ENCODE results near the gene ARFGAP1. TPM values are rescaled to one million over a fixed set of nuclear protein-coding genes. Genes with fewer than 3 reads are reported as not detected.

Gene ARFGAP1
- total RNA-seq, 1 experiment from 2014 or later, result 49.2 TPM

- Histone ChIP-seq H3K36me3 (ENCODE audit: insufficient read depth, low read length) (no peaks in the 10 kb centered on the region), H3K4me1 (ENCODE audit: low read length) (no peaks in the 10 kb centered on the region)
Observed at GRCh38 chr20:63281742-63282665, 9.4 kb downstream of the ARFGAP1 start.

GRCh38 chr20:63282946-63283345 lies 10.3 kb downstream of the ARFGAP1 start:
- Histone ChIP-seq H3K4me2 (ENCODE audit: low read depth, low read length, poor library complexity, severe bottlenecking) (no peak overlapping the region), H3K9me3 (ENCODE audit: low read length) (no peaks in the 10 kb centered on the region), H3K36me3 (ENCODE audit: insufficient read depth, low read length) (no peaks in the 10 kb centered on the region), H3K4me3 (ENCODE audit: low read length) (no peak overlapping the region), H3K4me1 (ENCODE audit: low read length) (no peaks in the 10 kb centered on the region), H3K9me2 (replicated peaks; ENCODE audit: insufficient read depth, low read length) (no peaks in the 10 kb centered on the region), H3K79me2 (ENCODE audit: low read length) (no peaks in the 10 kb centered on the region), H3K27ac (ENCODE audit: low read length) (no peak overlapping the region), H3K27me3 (ENCODE audit: low read length) (no peaks in the 10 kb centered on the region), H2AFZ (ENCODE audit: low read length) (no peak overlapping the region), H4K20me1 (ENCODE audit: insufficient read depth, low read depth, low read length) (no peaks in the 10 kb centered on the region), H3K9ac (ENCODE audit: low read length) (no peak overlapping the region)
- no peak for DNase-seq

More at GRCh38 chr20:63281742-63282665, 9.4 kb downstream of the ARFGAP1 start:
- H3K4me2 ChIP-seq (ENCODE audit: low read depth, low read length, poor library complexity, severe bottlenecking), result no peak overlapping the region
- no peak overlapping the region for H2AFZ ChIP-seq (ENCODE audit: low read length)
- H3K9me3 ChIP-seq (ENCODE audit: low read length), result no peaks in the 10 kb centered on the region
- H4K20me1 ChIP-seq (ENCODE audit: insufficient read depth, low read depth, low read length), result no peaks in the 10 kb centered on the region
- DNase-seq, result no peak
- no peaks in the 10 kb centered on the region for H3K27me3 ChIP-seq (ENCODE audit: low read length)
- no peaks in the 10 kb centered on the region for H3K79me2 ChIP-seq (ENCODE audit: low read length)
- no peaks in the 10 kb centered on the region for H3K9me2 ChIP-seq (replicated peaks; ENCODE audit: insufficient read depth, low read length)
- H3K27ac ChIP-seq (ENCODE audit: low read length), result no peak overlapping the region
- H3K4me3 ChIP-seq (ENCODE audit: low read length), result no peak overlapping the region
- H3K9ac ChIP-seq (ENCODE audit: low read length), result no peak overlapping the region

- H3K36me3 ChIP-seq (ENCODE audit: insufficient read depth, low read length), result no peaks in the 10 kb centered on the region
Observed at GRCh38 chr20:63283397-63284082, 10.9 kb downstream of the ARFGAP1 start.

GRCh38 chr20:63284083-63284440 lies 11.4 kb downstream of the ARFGAP1 start:
- Histone ChIP-seq H2AFZ (ENCODE audit: low read length) (no peak overlapping the region), H3K4me2 (ENCODE audit: low read depth, low read length, poor library complexity, severe bottlenecking) (no peak overlapping the region), H3K9me2 (replicated peaks; ENCODE audit: insufficient read depth, low read length) (no peaks in the 10 kb centered on the region), H3K27me3 (ENCODE audit: low read length) (no peaks in the 10 kb centered on the region), H3K4me1 (ENCODE audit: low read length) (no peaks in the 10 kb centered on the region), H4K20me1 (ENCODE audit: insufficient read depth, low read depth, low read length) (no peaks in the 10 kb centered on the region; the same call in 1 of the 2 replicates), H3K9me3 (ENCODE audit: low read length) (no peaks in the 10 kb centered on the region), H3K36me3 (ENCODE audit: insufficient read depth, low read length) (no peaks in the 10 kb centered on the region), H3K9ac (ENCODE audit: low read length) (no peak overlapping the region), H3K27ac (ENCODE audit: low read length) (no peak overlapping the region), H3K4me3 (ENCODE audit: low read length) (no peak overlapping the region), H3K79me2 (ENCODE audit: low read length) (no peaks in the 10 kb centered on the region)
- no peak for DNase-seq

More at GRCh38 chr20:63283397-63284082, 10.9 kb downstream of the ARFGAP1 start:
- DNase-seq, result no peak
- Histone ChIP-seq H3K9me3 (ENCODE audit: low read length) (no peaks in the 10 kb centered on the region), H4K20me1 (ENCODE audit: insufficient read depth, low read depth, low read length) (no peaks in the 10 kb centered on the region), H3K9me2 (replicated peaks; ENCODE audit: insufficient read depth, low read length) (no peaks in the 10 kb centered on the region), H2AFZ (ENCODE audit: low read length) (no peak overlapping the region), H3K4me3 (ENCODE audit: low read length) (no peak overlapping the region), H3K27ac (ENCODE audit: low read length) (no peak overlapping the region), H3K79me2 (ENCODE audit: low read length) (no peaks in the 10 kb centered on the region), H3K27me3 (ENCODE audit: low read length) (no peaks in the 10 kb centered on the region), H3K4me1 (ENCODE audit: low read length) (no peaks in the 10 kb centered on the region), H3K4me2 (ENCODE audit: low read depth, low read length, poor library complexity, severe bottlenecking) (no peak overlapping the region), H3K9ac (ENCODE audit: low read length) (no peak overlapping the region)

- Histone ChIP-seq H3K4me3 (ENCODE audit: low read length) (no peak overlapping the region), H4K20me1 (ENCODE audit: insufficient read depth, low read depth, low read length) (no peaks in the 10 kb centered on the region; the same call in 1 of the 2 replicates), H3K27me3 (ENCODE audit: low read length) (no peaks in the 10 kb centered on the region), H3K9me3 (ENCODE audit: low read length) (no peaks in the 10 kb centered on the region), H3K9ac (ENCODE audit: low read length) (no peak overlapping the region), H3K36me3 (ENCODE audit: insufficient read depth, low read length) (no peaks in the 10 kb centered on the region), H3K79me2 (ENCODE audit: low read length) (no peaks in the 10 kb centered on the region), H2AFZ (ENCODE audit: low read length) (no peak overlapping the region), H3K9me2 (replicated peaks; ENCODE audit: insufficient read depth, low read length) (no peaks in the 10 kb centered on the region), H3K4me2 (ENCODE audit: low read depth, low read length, poor library complexity, severe bottlenecking) (no peak overlapping the region), H3K27ac (ENCODE audit: low read length) (no peak overlapping the region), H3K4me1 (ENCODE audit: low read length) (no peaks in the 10 kb centered on the region)
- no peak for DNase-seq
Observed at GRCh38 chr20:63284544-63284949, 11.9 kb downstream of the ARFGAP1 start.

- no peak overlapping the region for H3K4me2 ChIP-seq (ENCODE audit: low read depth, low read length, poor library complexity, severe bottlenecking)
- H3K9me2 ChIP-seq (replicated peaks; ENCODE audit: insufficient read depth, low read length), result no peaks in the 10 kb centered on the region
- no peaks in the 10 kb centered on the region for H3K9me3 ChIP-seq (ENCODE audit: low read length)
- H3K36me3 ChIP-seq (ENCODE audit: insufficient read depth, low read length), result no peaks in the 10 kb centered on the region
- no peak overlapping the region for H3K27ac ChIP-seq (ENCODE audit: low read length)
- no peaks in the 10 kb centered on the region for H3K27me3 ChIP-seq (ENCODE audit: low read length)
- H2AFZ ChIP-seq (ENCODE audit: low read length), result no peak overlapping the region
- H3K9ac ChIP-seq (ENCODE audit: low read length), result no peak overlapping the region
- no peak overlapping the region for H3K4me3 ChIP-seq (ENCODE audit: low read length)
- no peak for DNase-seq
- no peaks in the 10 kb centered on the region for H3K4me1 ChIP-seq (ENCODE audit: low read length)
- no peaks in the 10 kb centered on the region for H3K79me2 ChIP-seq (ENCODE audit: low read length)
- H4K20me1 ChIP-seq (ENCODE audit: insufficient read depth, low read depth, low read length), result no peaks in the 10 kb centered on the region; the same call in 1 of the 2 replicates
Observed at GRCh38 chr20:63284981-63285524, 12.4 kb downstream of the ARFGAP1 start.

GRCh38 chr20:63285636-63286615 lies 13.3 kb downstream of the ARFGAP1 start:
- H4K20me1 ChIP-seq (ENCODE audit: insufficient read depth, low read depth, low read length), result peaks cover 4% of the 10 kb centered on the region; the same call in 1 of the 2 replicates
- H3K9me3 ChIP-seq (ENCODE audit: low read length), result no peaks in the 10 kb centered on the region
- H3K4me2 ChIP-seq (ENCODE audit: low read depth, low read length, poor library complexity, severe bottlenecking), result no peak overlapping the region
- no peaks in the 10 kb centered on the region for H3K27me3 ChIP-seq (ENCODE audit: low read length)
- no peak overlapping the region for H3K9ac ChIP-seq (ENCODE audit: low read length)
- no peak for DNase-seq
- peaks cover under 1% of the 10 kb centered on the region; the same call in 1 of the 2 replicates for H3K4me1 ChIP-seq (ENCODE audit: low read length)
- no peak overlapping the region for H3K4me3 ChIP-seq (ENCODE audit: low read length)
- no peaks in the 10 kb centered on the region for H3K9me2 ChIP-seq (replicated peaks; ENCODE audit: insufficient read depth, low read length)
- no peak overlapping the region for H3K27ac ChIP-seq (ENCODE audit: low read length)
- no peak overlapping the region for H2AFZ ChIP-seq (ENCODE audit: low read length)
- no peaks in the 10 kb centered on the region for H3K36me3 ChIP-seq (ENCODE audit: insufficient read depth, low read length)
- no peaks in the 10 kb centered on the region for H3K79me2 ChIP-seq (ENCODE audit: low read length)

All from Karpas-422 (cell line).